ENCODE measurements around the gene C1QTNF5.

Gene C1QTNF5

GRCh38 chr11:119316729-119317591, 23.7 kb downstream of the C1QTNF5 start, which contains the start of gene MCAM:
TSS of gene MCAM (minus strand) at chr11:119317130. CDS start at chr11:119317101, 29 bp downstream.
- DNase-seq: peak; percentile 42

- DNase-seq: peak; percentile 42
Observed at GRCh38 chr11:119316016-119316728, 24.5 kb downstream of the C1QTNF5 start.

- peak; percentile 39 for DNase-seq
Observed at GRCh38 chr11:119315131-119316015, 25.3 kb downstream of the C1QTNF5 start.

GRCh38 chr11:119314726-119315125, 26.0 kb downstream of the C1QTNF5 start:
- no peak for DNase-seq

- no peak for DNase-seq
Observed at GRCh38 chr11:119310682-119311052, 30.0 kb downstream of the C1QTNF5 start.

- DNase-seq: no peak
Observed at GRCh38 chr11:119309953-119310681, 30.6 kb downstream of the C1QTNF5 start.

GRCh38 chr11:119309411-119309810, 31.3 kb downstream of the C1QTNF5 start:
- no peak for DNase-seq

- DNase-seq: no peak
Observed at GRCh38 chr11:119307974-119308373, 32.7 kb downstream of the C1QTNF5 start.

GRCh38 chr11:119307219-119307618, 33.5 kb downstream of the C1QTNF5 start:
- no peak for DNase-seq

GRCh38 chr11:119306373-119306890, 34.3 kb downstream of the C1QTNF5 start:
- DNase-seq: no peak

- no peak for DNase-seq
Observed at GRCh38 chr11:119305556-119306372, 34.9 kb downstream of the C1QTNF5 start.

- DNase-seq: no peak
Observed at GRCh38 chr11:119303227-119303718, 37.4 kb downstream of the C1QTNF5 start.

GRCh38 chr11:119300198-119300964, 40.3 kb downstream of the C1QTNF5 start:
- DNase-seq: peak; percentile 6

- no peak for DNase-seq
Observed at GRCh38 chr11:119299416-119299815, 41.3 kb downstream of the C1QTNF5 start.

- DNase-seq: no peak
Observed at GRCh38 chr11:119298726-119299125, 42.0 kb downstream of the C1QTNF5 start.

- DNase-seq: no peak
Observed at GRCh38 chr11:119297938-119298337, 42.7 kb downstream of the C1QTNF5 start.

- no peak for DNase-seq
Observed at GRCh38 chr11:119295178-119295577, 45.5 kb downstream of the C1QTNF5 start.

- DNase-seq: no peak
Observed at GRCh38 chr11:119293461-119293860, 47.2 kb downstream of the C1QTNF5 start.

- DNase-seq: no peak
Observed at GRCh38 chr11:119290894-119291497, 49.7 kb downstream of the C1QTNF5 start.
